GM19240 (cell line): ENCODE results near the gene NDUFB11.
A peak's percentile ranks its signal among the peaks of the same experiment; 100 is the strongest.

ENCODE experiments used
- DNase-seq: peaks from one replicate; pipeline ENCODE4 v3.0.0; 2011; ENCODE audit warnings: low spot score; ENCODE audit not compliant: insufficient read length

Gene NDUFB11

DNA sequence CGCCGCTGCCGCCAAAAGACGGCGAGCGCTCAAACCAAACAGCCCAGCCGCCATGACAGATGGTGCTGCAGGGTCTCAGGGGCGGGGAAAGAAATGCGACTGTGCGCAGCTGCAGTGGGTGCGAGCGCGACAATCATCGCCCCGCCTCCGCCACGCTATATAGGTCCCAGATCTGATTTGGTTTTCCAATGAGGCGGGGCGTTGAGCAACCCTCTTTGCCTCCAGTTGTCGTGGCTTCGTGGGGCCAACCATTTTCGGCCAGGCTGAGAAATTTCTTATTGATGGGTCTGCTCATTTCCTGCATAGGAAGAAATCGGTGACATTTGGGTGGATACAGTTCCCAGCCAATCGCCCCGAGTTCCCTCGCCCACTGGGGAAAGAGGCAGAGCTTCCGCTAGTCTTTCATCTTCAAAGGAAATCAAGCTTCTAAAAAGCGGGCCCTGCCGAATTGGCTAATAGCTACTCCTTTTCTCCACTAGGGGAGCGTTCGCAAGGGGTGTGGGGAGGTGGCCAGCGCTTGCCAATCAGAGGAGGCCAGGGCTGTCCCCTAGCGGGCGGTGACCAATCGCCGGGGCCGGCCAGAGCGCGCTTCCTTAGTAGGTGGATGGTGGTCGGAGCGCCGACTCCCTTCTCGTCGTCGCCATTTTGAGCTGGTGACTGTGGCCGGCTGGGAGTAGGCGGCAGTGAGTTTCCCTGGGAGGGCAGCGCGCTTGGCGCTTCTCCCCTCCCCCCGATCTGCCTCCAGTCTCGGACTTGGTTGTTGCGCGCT, at the start of gene NDUFB11, which contains the start of gene RBM10:
Gene NDUFB11, minus strand, starts transcription at position 77 of the 769 bp plus-strand sequence. Its CDS starts 23 bp downstream, at position 54.
Gene RBM10, plus strand, starts transcription at position 596 of the 769 bp plus-strand sequence. CDS start 2,261 bp downstream, outside the sequence.
- DNase-seq: peak; percentile 59

GRCh38 chrX:47193475-47194193, 49.1 kb upstream of the NDUFB11 start, which contains the start of gene UBA1:
Gene UBA1, plus strand, starts transcription at chrX:47193829. Its CDS starts 4,974 bp downstream, at chrX:47198803.
- peak; percentile 93 for DNase-seq

DNA sequence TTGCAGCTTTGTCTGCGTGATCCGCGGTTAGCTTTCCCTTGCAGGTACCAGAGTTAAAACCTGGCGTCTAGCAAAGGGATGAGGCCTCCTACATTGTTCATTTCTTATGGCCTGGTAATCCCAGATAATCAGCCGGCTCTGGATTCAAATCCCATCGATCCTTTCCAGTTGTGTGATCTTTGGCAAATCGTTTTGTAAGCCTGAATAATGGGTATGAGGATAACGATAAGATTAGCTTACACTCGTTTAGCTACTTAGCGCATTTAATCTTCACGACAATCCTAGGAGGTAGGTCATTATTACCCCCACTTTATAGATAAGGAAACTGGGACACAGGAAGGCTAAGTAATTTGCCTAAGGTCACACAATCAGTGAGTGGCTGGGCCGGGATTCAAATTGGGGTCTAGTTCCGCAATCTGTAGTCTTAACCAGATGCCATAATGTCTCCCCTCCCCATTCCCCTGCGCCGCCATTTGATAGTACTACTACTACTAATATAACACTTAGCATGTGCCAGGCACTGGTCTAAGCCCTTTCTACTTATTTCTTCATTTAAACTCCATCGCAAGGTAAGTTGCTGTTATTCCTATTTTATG, 47.4 kb upstream of the NDUFB11 start:
- DNase-seq: no peak

- DNase-seq: no peak
Observed at GRCh38 chrX:47191331-47191730, 46.8 kb upstream of the NDUFB11 start.

GRCh38 chrX:47190445-47191269, 46.2 kb upstream of the NDUFB11 start:
- peak; percentile 87 for DNase-seq

DNA sequence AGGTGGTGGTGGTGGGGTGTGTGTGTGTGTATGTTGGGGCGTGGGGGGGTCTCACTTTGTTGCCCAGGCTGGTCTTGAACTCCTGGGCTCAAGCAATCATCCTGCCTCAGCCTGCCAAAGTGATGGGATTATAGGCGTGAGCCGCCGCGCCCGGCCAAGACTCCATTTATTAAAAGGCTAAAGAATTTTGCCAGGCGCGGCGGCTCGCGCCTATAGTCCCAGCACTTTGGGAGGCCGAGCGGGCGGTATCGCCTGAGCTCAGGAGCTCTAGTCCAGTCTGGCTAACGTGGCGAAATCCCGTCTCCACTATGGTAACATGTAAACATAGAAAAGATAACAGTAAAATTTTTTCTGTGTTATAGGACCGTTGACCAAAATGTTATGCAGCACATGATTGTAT, 45.4 kb upstream of the NDUFB11 start:
- no peak for DNase-seq

GRCh38 chrX:47187106-47187677, 42.7 kb upstream of the NDUFB11 start:
- DNase-seq: no peak

DNA sequence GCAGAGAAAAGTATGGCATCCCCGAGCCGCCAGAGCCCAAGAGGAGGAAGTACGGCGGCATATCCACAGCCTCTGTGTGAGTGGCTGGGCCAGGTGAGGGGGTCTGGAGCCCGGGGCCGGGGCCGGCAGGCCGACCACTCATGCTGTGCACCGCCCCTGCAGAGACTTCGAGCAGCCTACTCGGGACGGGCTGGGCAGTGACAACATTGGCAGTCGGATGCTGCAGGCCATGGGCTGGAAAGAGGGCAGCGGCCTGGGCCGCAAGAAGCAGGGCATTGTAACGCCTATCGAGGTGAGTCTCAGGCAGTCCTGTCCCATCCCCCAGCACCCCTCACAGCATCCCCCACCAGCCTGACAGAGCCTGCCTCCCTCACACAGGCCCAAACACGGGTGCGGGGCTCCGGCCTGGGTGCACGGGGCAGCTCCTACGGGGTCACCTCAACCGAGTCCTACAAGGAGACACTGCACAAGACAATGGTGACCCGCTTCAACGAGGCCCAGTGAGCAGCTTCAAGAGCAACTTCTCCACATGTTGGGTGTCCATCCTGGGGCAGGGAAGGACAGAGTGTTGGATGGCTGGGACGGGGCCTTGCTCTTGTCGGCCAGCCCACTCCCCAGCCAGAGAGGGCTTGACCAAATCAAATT, 41.7 kb upstream of the NDUFB11 start:
- no peak for DNase-seq

DNA sequence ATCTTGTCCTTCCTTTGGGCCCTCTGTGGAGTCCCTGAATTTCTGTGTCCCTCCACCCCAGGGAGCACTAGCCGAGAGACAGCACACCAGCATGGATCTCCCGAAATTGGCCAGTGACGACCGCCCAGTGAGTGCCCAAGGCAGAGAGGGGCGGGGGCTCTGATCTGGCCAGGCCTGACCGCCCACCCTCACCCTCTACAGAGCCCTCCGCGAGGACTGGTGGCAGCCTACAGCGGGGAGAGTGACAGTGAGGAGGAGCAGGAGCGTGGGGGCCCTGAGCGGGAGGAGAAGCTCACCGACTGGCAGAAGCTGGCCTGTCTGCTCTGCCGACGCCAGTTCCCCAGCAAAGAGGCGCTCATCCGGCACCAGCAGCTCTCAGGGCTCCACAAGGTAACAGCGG, 40.7 kb upstream of the NDUFB11 start:
- DNase-seq: no peak

GRCh38 chrX:47184486-47184885, 40.0 kb upstream of the NDUFB11 start:
- no peak for DNase-seq

- no peak for DNase-seq
Observed at GRCh38 chrX:47182106-47182700, 37.7 kb upstream of the NDUFB11 start.

GRCh38 chrX:47181301-47181700, 36.8 kb upstream of the NDUFB11 start:
- no peak for DNase-seq

- no peak for DNase-seq
Observed at GRCh38 chrX:47180346-47180745, 35.8 kb upstream of the NDUFB11 start.

DNA sequence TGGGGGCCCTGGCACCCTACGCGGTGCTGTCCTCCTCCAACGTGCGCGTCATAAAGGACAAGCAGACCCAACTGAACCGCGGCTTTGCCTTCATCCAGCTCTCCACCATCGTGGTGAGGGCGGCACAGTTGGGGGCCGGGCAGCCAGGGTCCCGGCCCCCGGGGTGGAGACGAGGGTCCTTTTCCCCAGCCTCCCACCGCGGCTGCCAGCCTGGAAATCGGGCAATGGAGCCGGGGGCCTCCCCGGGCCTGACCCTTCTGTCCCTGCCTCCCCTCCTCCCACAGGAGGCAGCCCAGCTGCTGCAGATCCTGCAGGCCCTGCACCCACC, 35.4 kb upstream of the NDUFB11 start:
- DNase-seq: no peak

GRCh38 chrX:47179221-47179927, 34.9 kb upstream of the NDUFB11 start:
- no peak for DNase-seq

GRCh38 chrX:47178337-47178736, 33.8 kb upstream of the NDUFB11 start:
- no peak for DNase-seq

DNA sequence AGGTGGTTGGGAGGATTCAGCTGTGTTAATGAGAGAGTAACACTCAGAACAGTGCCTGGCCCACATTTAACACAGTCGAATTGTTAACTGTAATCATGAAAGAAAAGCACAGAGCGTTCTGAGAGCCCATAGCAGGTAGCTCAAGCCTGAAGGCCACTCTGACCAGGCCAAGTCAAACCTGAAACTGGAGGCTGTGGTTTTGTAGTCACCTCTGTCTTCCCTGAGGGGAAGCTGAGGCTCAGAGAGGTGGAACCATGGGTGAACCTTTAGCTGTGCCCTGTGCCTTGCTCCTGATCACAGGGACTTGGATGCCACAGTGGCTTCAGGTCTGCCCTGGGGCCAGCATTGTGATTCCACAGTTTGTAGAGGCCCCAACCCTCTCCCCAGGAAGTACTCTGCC, 32.6 kb upstream of the NDUFB11 start:
- no peak for DNase-seq

- no peak for DNase-seq
Observed at GRCh38 chrX:47176101-47176740, 31.7 kb upstream of the NDUFB11 start.

DNA sequence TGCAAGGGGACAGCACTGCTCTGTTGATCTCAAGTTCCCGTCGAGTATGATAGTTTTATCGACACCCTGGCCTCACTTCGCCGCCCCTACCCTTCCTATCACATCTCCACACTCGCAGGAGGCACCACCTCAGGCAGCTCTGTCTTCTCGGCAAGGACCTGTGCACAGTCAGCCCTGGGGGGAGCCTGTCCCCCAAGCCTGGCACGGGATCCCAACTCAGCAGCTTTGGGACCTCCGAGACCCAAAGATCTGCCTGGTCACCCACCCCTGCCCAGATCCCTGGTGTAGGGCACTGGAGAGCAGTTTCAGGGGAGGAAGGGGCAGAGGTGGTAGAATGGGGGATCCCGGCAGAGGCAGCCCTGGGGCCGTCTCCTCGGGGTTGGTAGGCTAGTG, 31.1 kb upstream of the NDUFB11 start:
- no peak for DNase-seq
